ENCODE data around the gene STMN3.

- TF ChIP-seq, protein P1, sequence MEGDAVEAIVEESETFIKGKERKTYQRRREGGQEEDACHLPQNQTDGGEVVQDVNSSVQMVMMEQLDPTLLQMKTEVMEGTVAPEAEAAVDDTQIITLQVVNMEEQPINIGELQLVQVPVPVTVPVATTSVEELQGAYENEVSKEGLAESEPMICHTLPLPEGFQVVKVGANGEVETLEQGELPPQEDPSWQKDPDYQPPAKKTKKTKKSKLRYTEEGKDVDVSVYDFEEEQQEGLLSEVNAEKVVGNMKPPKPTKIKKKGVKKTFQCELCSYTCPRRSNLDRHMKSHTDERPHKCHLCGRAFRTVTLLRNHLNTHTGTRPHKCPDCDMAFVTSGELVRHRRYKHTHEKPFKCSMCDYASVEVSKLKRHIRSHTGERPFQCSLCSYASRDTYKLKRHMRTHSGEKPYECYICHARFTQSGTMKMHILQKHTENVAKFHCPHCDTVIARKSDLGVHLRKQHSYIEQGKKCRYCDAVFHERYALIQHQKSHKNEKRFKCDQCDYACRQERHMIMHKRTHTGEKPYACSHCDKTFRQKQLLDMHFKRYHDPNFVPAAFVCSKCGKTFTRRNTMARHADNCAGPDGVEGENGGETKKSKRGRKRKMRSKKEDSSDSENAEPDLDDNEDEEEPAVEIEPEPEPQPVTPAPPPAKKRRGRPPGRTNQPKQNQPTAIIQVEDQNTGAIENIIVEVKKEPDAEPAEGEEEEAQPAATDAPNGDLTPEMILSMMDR (IDR thresholded peaks at IDR 0.05): no peak
- no peak for TF ChIP-seq POLR2A (IDR thresholded peaks at IDR 0.05)
Observed at GRCh38 chr20:63602321-63602720, 50.9 kb downstream of the STMN3 start.
